ENCODE data around the gene COL8A2.

Gene COL8A2

DNA sequence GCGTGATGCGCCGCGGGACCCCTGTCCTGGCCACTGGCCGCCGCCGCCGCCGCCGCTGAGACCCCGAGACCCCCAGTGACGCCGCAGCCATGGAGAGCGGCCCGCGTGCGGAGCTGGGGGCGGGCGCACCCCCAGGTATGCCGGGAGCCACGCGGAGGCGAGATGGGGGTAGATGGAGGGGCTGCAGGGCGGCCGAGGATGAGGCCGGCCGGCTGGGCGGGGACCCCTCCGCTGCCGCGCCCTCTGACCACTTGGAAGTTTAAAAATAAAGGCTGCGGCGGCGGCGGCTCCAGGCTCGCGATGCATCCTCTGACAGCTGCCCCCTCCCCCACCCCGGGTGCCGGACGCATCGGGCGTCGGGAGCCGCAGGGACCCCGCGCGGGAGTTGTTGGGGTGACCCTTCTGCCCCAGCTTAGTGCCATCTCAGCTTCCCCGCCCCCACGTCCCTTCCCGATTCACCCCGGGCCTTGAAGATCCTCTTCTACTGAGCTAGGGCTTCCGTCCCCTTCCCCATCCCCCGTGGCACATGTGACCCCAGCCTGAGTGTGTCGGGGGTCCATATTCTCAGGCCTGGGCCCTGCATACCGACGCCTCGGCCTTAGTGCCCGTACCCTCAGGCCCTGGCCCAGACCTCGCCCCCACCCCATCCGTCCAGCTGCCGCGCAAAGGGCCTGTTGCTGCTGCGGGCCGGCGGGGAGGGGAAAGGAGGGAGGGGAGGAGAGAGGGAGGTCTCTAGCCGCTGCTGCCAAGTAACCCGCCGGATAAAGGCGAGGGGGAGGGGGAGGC lies 31.5 kb upstream of the COL8A2 start:
- H3K9me3 ChIP-seq (ENCODE audit: control insufficient read depth in 1 of 2, low read length in 2 of 2): no peaks in the 10 kb centered on the region
- peaks cover 41 to 56% of the 10 kb centered on the region in 2 donors for H3K4me1 ChIP-seq (ENCODE audit: control insufficient read depth in 1 of 2, insufficient read depth in 2 of 2, low read length in 2 of 2)
- peak overlapping the region; percentile 72 to 83 for H3K4me3 ChIP-seq (ENCODE audit: low read depth in 1 of 2, low read length in 2 of 2)
- H3K36me3 ChIP-seq (ENCODE audit: control insufficient read depth in 1 of 2, insufficient read depth in 2 of 2, low read length in 2 of 2): peaks cover 0 to 4% of the 10 kb centered on the region in 2 donors
- no peaks in the 10 kb centered on the region for H3K27me3 ChIP-seq (ENCODE audit: low read depth, low read length)
- H3K27ac ChIP-seq (ENCODE audit: low read length): peak overlapping the region; percentile 79

DNA sequence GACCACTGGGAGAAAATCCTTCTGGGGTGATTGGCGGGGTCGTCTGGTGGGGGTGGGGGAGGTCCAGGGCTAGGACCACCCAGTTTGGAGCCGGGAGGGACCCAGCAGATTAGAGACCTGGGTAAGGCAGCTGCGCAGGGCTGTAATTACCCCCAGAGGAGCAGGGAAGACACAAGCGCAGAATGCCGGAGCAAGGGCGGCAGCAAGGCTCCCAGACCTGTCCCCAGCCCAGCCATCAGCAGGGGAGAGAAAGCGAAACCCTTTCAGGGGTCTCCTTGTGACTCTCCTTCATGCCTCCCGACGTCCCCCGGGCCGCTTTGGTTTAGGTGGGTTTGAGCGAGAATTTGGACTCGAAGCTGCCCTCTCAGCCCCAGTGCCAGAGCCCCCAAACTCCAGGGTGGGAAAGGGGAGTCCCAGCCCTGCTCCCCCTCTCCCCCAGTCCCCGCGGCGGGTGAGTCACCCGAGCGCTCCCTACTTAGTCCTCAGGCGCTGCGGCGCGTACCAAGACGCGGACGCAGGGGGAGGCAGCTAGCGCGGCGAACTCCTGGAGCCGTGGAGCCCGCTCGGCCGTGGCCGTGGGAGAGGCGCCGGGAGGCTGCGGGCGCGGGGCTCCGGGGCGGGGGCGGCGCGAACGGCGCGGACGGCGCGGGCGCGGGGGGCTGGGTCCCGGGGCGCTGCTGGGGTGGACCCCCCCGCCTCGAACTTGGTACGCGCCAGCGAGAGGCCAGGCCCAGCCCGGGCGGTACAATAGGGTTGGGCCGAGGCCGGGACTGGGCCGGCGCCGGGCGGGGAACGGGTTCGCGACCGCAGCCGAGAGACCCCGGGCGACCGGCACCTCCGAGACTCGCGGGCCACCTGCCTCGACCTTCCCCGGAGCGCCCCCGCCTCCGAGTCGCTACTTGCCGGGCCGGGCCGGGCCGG lies 30.6 kb upstream of the COL8A2 start, which contains the start of gene MAP7D1:
Gene MAP7D1, plus strand, starts transcription at position 753 of the 921 bp plus-strand sequence. CDS start 258 bp downstream, outside the sequence.
- Histone ChIP-seq H3K36me3 (ENCODE audit: control insufficient read depth in 1 of 2, insufficient read depth in 2 of 2, low read length in 2 of 2) (peaks cover 0 to 4% of the 10 kb centered on the region in 2 donors), H3K9me3 (ENCODE audit: control insufficient read depth in 1 of 2, low read length in 2 of 2) (no peaks in the 10 kb centered on the region), H3K4me1 (ENCODE audit: control insufficient read depth in 1 of 2, insufficient read depth in 2 of 2, low read length in 2 of 2) (peaks cover 36 to 54% of the 10 kb centered on the region in 2 donors), H3K4me3 (ENCODE audit: low read depth in 1 of 2, low read length in 2 of 2) (peak within 1 kb of the TSS; percentile 83 to 89), H3K27ac (ENCODE audit: low read length) (peak within 1 kb of the TSS; percentile 99), H3K27me3 (ENCODE audit: low read depth, low read length) (no peaks in the 10 kb centered on the region)

DNA sequence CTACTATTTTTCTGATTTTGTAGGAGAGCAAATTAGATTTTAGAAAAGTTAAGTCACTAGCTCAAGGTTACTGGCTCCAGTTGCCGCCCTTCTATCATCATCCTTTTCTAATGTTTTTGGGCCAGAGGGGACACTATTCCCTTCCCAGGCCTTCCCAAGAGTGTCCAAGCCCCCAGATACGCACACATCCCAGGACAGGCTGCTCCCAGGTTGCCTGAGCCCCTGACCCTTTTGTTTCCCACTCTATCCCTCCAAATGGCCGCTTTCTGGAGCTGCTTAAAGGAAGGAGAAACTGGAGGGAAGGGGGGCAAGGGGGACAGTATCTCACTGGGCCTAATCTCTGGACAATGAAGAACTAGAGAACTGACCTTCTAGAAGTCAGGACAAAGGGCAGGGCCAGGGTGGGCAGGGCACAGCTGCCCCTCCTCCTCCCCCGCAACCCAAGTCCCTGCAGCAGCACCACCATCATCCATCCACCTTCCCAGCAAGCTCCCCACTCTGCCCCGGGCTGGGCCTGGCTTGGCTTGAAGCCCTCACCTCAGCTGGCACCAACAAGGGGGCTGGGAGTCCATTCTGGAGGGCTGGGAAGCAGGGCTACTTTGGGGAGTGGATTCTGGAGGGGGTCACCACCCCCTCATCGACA lies 29.9 kb upstream of the COL8A2 start:
- Histone ChIP-seq H3K27me3 (ENCODE audit: low read depth, low read length) (no peaks in the 10 kb centered on the region), H3K4me3 (ENCODE audit: low read depth in 1 of 2, low read length in 2 of 2) (peak overlapping the region; percentile 83 to 89), H3K36me3 (ENCODE audit: control insufficient read depth in 1 of 2, insufficient read depth in 2 of 2, low read length in 2 of 2) (peaks cover 0 to 12% of the 10 kb centered on the region in 2 donors), H3K9me3 (ENCODE audit: control insufficient read depth in 1 of 2, low read length in 2 of 2) (no peaks in the 10 kb centered on the region), H3K27ac (ENCODE audit: low read length) (peak overlapping the region; percentile 99), H3K4me1 (ENCODE audit: control insufficient read depth in 1 of 2, insufficient read depth in 2 of 2, low read length in 2 of 2) (peaks cover 37 to 54% of the 10 kb centered on the region in 2 donors)

DNA sequence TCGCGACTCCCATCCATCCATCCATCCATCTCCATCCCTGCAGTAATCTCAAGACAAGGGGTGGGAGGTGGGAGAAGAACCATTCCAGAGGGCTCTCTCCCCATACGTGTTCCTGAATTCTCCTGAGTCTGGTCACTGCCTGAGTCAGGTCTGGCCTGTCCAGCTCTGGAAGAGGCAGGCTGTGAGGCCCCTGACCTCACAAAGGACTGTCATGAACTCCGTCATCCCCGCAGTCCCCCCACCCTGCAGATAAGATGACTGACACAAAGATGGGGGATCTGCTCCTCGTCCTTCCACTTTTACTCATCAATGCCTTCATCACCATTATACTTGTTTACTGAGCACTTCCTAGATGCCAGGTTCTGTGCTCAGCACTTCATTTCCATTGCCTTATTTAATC lies 29.3 kb upstream of the COL8A2 start:
- Histone ChIP-seq H3K9me3 (ENCODE audit: control insufficient read depth in 1 of 2, low read length in 2 of 2) (no peaks in the 10 kb centered on the region), H3K4me1 (ENCODE audit: control insufficient read depth in 1 of 2, insufficient read depth in 2 of 2, low read length in 2 of 2) (peaks cover 34 to 52% of the 10 kb centered on the region in 2 donors), H3K4me3 (ENCODE audit: low read depth in 1 of 2, low read length in 2 of 2) (no peak overlapping the region), H3K27ac (ENCODE audit: low read length) (peak overlapping the region; percentile 99), H3K36me3 (ENCODE audit: control insufficient read depth in 1 of 2, insufficient read depth in 2 of 2, low read length in 2 of 2) (peaks cover 0 to 13% of the 10 kb centered on the region in 2 donors), H3K27me3 (ENCODE audit: low read depth, low read length) (no peaks in the 10 kb centered on the region)

DNA sequence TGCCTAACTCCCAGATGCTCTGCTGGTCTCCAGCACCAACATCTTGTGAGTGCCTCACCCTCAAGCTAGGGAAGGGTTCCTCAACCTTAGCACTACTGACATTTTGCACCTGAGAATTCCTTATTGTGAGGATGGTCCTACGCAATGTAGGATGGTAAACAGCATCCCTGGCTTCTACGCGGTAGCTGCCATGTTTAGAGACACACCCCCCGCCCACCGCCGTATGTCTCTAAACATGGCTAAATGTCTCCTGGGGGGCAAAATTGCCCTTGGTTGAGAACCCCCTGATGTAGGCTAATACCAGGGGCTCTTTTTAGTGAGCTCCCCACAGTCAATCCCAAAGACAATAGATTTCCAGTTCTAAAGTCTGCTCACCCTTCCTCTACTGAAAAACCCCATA lies 28.5 kb upstream of the COL8A2 start:
- Histone ChIP-seq H3K36me3 (ENCODE audit: control insufficient read depth in 1 of 2, insufficient read depth in 2 of 2, low read length in 2 of 2) (peaks cover 0 to 13% of the 10 kb centered on the region in 2 donors), H3K9me3 (ENCODE audit: control insufficient read depth in 1 of 2, low read length in 2 of 2) (no peaks in the 10 kb centered on the region), H3K27ac (ENCODE audit: low read length) (no peak overlapping the region), H3K4me1 (ENCODE audit: control insufficient read depth in 1 of 2, insufficient read depth in 2 of 2, low read length in 2 of 2) (peaks cover 34 to 47% of the 10 kb centered on the region in 2 donors), H3K27me3 (ENCODE audit: low read depth, low read length) (no peaks in the 10 kb centered on the region), H3K4me3 (ENCODE audit: low read depth in 1 of 2, low read length in 2 of 2) (no peak overlapping the region)

DNA sequence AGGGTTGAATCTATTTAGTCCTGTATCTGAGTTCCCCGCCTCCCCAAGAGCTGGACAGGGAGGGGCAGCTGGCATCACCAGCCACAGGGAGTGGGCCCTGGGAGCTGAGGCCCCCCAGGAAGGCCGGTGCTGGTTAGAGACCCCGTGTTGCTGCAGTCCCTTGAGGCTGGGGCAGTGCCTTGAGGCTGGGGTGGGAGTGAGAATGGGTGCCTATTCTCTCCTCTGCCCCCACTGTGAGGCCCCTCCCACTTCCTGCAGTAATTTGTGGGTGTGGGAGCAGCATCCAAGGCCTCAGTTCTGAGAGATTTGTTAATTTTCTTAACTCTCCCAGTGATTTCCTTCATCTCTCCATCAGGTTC lies 26.8 kb upstream of the COL8A2 start:
- H3K4me3 ChIP-seq (ENCODE audit: low read depth in 1 of 2, low read length in 2 of 2): no peak overlapping the region
- H3K9me3 ChIP-seq (ENCODE audit: control insufficient read depth in 1 of 2, low read length in 2 of 2): no peaks in the 10 kb centered on the region
- H3K27ac ChIP-seq (ENCODE audit: low read length): peak overlapping the region; percentile 93
- peaks cover 0 to 13% of the 10 kb centered on the region in 2 donors for H3K36me3 ChIP-seq (ENCODE audit: control insufficient read depth in 1 of 2, insufficient read depth in 2 of 2, low read length in 2 of 2)
- H3K27me3 ChIP-seq (ENCODE audit: low read depth, low read length): no peaks in the 10 kb centered on the region
- peaks cover 25 to 45% of the 10 kb centered on the region in 2 donors for H3K4me1 ChIP-seq (ENCODE audit: control insufficient read depth in 1 of 2, insufficient read depth in 2 of 2, low read length in 2 of 2)

DNA sequence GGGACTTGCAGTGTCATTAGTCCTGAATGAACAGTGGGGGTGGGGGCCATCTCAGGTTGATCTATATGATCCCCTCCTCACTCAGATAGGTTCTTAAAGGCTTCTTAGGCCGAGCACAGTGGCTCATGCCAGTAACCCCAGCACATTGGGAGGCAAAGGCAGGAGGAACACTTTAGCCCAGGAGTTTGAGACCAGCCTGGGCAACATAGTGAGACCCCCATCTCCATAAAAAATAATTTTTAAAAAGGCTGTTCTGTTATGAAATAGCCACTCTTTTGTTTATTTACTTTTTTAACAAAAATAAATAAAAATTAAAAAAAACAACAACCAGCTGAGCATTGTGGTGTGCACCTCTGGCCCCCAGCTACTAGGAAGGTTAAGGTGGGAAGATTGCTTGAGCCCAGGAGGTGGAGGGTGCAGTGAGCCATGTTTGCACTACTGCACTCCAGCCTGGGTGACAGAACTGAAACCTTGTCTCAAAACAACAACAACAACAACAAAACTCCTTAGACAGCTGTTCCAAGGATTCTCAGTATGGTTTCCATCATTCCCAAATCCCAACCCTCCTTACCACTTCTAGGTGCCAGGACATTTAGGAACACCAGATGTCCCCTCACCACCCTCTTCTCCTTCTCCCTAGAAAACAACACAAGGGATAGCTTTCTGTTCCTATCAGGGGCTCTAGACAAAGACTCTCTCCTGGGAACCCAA lies 26.3 kb upstream of the COL8A2 start:
- no peaks in the 10 kb centered on the region for H3K9me3 ChIP-seq (ENCODE audit: control insufficient read depth in 1 of 2, low read length in 2 of 2)
- H3K27ac ChIP-seq (ENCODE audit: low read length): peak overlapping the region; percentile 93
- H3K4me3 ChIP-seq (ENCODE audit: low read depth in 1 of 2, low read length in 2 of 2): peak overlapping the region in 1 of 2 donors; percentile 86
- H3K36me3 ChIP-seq (ENCODE audit: control insufficient read depth in 1 of 2, insufficient read depth in 2 of 2, low read length in 2 of 2): peaks cover 0 to 12% of the 10 kb centered on the region in 2 donors
- H3K27me3 ChIP-seq (ENCODE audit: low read depth, low read length): no peaks in the 10 kb centered on the region
- peaks cover 25 to 45% of the 10 kb centered on the region in 2 donors for H3K4me1 ChIP-seq (ENCODE audit: control insufficient read depth in 1 of 2, insufficient read depth in 2 of 2, low read length in 2 of 2)

DNA sequence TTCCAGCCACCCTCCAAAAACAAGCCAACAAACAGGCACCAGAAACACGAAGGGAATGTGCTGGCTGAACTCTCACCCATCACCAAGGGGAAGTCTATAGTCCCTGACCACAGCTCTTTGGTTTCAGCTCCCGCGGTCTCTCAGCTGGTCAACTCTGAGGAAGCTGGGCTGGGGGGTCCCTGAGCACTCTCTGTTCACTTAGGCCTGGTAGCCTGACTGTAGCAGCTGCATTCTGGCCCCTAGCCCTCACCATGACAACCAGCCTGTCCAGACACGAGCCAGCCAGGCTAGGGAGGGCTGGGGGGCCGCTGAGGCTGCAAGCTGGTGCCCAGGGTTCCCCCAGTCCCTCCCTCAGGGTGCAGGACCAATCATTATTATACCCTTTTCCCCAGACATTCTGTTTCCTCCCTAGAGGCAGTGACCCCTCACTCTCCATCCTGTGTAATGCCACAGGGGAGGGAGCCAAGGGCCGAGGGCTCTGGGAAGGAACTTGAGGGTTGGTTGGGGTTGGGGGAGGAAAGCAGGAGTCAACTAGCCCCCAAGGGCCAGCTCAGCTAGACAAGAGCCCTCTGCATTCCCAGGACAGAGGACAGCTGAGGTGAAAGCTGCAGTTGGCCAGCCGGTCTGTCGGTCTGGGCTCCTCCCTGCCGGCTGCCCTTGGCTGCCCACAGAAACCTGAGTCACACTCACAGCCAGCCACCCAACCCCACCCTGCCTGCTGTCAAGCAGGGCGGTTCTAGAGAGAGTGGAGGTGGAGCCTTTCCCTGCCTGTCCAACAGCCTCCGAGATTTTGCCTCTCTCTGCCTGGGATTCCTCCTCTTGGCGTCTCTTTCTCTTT lies 25.5 kb upstream of the COL8A2 start:
- no peaks in the 10 kb centered on the region for H3K27me3 ChIP-seq (ENCODE audit: low read depth, low read length)
- peaks cover 25 to 45% of the 10 kb centered on the region in 2 donors for H3K4me1 ChIP-seq (ENCODE audit: control insufficient read depth in 1 of 2, insufficient read depth in 2 of 2, low read length in 2 of 2)
- H3K27ac ChIP-seq (ENCODE audit: low read length): peak overlapping the region; percentile 93
- H3K9me3 ChIP-seq (ENCODE audit: control insufficient read depth in 1 of 2, low read length in 2 of 2): no peaks in the 10 kb centered on the region
- peaks cover 0 to 12% of the 10 kb centered on the region in 2 donors for H3K36me3 ChIP-seq (ENCODE audit: control insufficient read depth in 1 of 2, insufficient read depth in 2 of 2, low read length in 2 of 2)
- H3K4me3 ChIP-seq (ENCODE audit: low read depth in 1 of 2, low read length in 2 of 2): peak overlapping the region; percentile 28 to 86

DNA sequence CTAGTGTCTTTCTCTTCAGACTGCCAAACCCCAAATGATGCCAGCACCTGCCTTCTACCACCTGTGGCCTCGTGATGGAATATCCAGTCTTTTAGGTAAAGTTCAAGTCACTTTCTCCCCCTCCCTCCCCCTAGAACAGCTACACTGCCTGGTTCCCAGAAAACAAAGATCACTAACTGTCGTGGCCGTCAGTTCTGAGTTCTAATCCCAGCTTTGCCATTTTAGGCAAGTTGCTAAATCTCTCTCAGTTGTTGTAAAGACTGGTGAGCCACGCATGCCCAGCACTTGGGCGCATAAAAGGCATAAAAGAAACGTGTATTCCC lies 24.9 kb upstream of the COL8A2 start:
- peak overlapping the region; percentile 93 for H3K27ac ChIP-seq (ENCODE audit: low read length)
- H3K36me3 ChIP-seq (ENCODE audit: control insufficient read depth in 1 of 2, insufficient read depth in 2 of 2, low read length in 2 of 2): peaks cover 0 to 12% of the 10 kb centered on the region in 2 donors
- H3K4me3 ChIP-seq (ENCODE audit: low read depth in 1 of 2, low read length in 2 of 2): peak overlapping the region in 1 of 2 donors; percentile 86
- H3K4me1 ChIP-seq (ENCODE audit: control insufficient read depth in 1 of 2, insufficient read depth in 2 of 2, low read length in 2 of 2): peaks cover 21 to 41% of the 10 kb centered on the region in 2 donors
- H3K9me3 ChIP-seq (ENCODE audit: control insufficient read depth in 1 of 2, low read length in 2 of 2): no peaks in the 10 kb centered on the region
- H3K27me3 ChIP-seq (ENCODE audit: low read depth, low read length): no peaks in the 10 kb centered on the region
